ENCODE data around the gene AFG1L. TPM values are rescaled to one million over a fixed set of nuclear protein-coding genes. Genes with fewer than 3 reads are reported as not detected.
"Not testable (repeated sequence)": the region's sequence is repeated elsewhere in the genome, so short reads cannot be mapped to it uniquely, and the experiment has no call there.

Gene AFG1L
- total and polyA plus RNA-seq, 4 donors = 2.7 to 2.8 (median 2.7) TPM

DNA sequence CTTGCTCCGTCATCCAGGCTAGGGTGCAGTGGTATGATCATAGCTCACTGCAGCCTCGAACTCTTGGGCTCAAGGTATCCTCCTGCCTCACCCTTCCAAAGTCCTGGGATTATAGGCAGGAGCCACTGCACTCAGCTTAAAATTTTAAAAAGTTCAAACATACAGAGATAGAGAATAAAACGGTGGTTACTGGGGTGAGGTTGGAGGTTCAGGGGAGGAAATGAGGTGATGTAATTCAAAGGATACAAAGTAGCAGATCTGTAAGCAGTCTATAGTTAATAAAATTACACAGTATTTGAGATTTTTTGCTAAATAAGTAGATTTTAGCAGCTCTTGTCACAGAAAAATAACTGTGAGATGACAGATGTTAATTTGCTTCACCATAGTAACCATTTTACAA lies 7.5 kb upstream of the AFG1L start:
- TF ChIP-seq NR2F2 (IDR thresholded peaks at IDR 0.05) = no peak
- TF ChIP-seq TAF1 (conservative IDR thresholded peaks at IDR 0.05) = no peak
- TF ChIP-seq RXRA (IDR thresholded peaks at IDR 0.05) = no peak
- no peak for TF ChIP-seq REST (IDR thresholded peaks at IDR 0.05)
- TF ChIP-seq, protein P1, sequence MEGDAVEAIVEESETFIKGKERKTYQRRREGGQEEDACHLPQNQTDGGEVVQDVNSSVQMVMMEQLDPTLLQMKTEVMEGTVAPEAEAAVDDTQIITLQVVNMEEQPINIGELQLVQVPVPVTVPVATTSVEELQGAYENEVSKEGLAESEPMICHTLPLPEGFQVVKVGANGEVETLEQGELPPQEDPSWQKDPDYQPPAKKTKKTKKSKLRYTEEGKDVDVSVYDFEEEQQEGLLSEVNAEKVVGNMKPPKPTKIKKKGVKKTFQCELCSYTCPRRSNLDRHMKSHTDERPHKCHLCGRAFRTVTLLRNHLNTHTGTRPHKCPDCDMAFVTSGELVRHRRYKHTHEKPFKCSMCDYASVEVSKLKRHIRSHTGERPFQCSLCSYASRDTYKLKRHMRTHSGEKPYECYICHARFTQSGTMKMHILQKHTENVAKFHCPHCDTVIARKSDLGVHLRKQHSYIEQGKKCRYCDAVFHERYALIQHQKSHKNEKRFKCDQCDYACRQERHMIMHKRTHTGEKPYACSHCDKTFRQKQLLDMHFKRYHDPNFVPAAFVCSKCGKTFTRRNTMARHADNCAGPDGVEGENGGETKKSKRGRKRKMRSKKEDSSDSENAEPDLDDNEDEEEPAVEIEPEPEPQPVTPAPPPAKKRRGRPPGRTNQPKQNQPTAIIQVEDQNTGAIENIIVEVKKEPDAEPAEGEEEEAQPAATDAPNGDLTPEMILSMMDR (IDR thresholded peaks at IDR 0.05; ENCODE audit: low read depth, low read length, missing input control) = no peak
- H3K4me1 ChIP-seq (ENCODE audit: control insufficient read depth in 4 of 4, insufficient read depth in 4 of 4, low read length in 3 of 4) = no peaks in the 10 kb centered on the region
- H3K27ac ChIP-seq (ENCODE audit: low read depth in 1 of 2, low read length in 2 of 2) = no peak overlapping the region
- no peaks in the 10 kb centered on the region for H3K36me3 ChIP-seq (ENCODE audit: control insufficient read depth in 4 of 4, insufficient read depth in 3 of 4, low read depth in 1 of 4, low read length in 3 of 4)
- no peaks in the 10 kb centered on the region for H3K27me3 ChIP-seq (ENCODE audit: control insufficient read depth in 4 of 4, insufficient read depth in 4 of 4, low read length in 3 of 4)
- H3K9me3 ChIP-seq (ENCODE audit: control insufficient read depth in 4 of 4, low read length in 3 of 4) = no peaks in the 10 kb centered on the region
- no peak for DNase-seq (ENCODE audit: low spot score)
- H3K4me3 ChIP-seq (ENCODE audit: low read depth in 1 of 3, low read length in 3 of 3) = no peak overlapping the region
- 87% methylated on average over 3 of the region's 3 CpGs for WGBS
- H3K9ac ChIP-seq (ENCODE audit: low read depth in 1 of 2, low read length in 2 of 2) = no peak overlapping the region

DNA sequence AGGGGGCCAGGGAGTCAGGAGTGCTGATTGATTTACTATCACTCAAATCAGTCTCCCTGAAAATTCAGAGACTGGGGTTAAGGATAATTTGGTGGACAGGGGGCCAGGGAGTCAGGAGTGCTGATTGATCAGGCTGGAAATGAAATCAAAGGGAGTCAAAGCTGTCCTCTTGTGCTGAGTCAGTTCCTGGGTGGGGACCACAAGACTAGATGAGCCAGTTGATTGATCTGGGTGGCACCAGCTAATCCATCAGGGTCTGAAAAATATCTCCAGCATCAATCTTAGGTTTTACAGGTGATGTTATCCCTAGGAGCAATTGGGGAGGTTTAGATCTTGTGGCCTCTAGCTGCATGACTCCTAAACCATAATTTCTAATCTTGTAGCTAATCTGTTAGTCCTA lies 6.1 kb upstream of the AFG1L start:
- Histone ChIP-seq H3K9ac (ENCODE audit: low read depth in 1 of 2, low read length in 2 of 2) (no peak overlapping the region), H3K27ac (ENCODE audit: low read depth in 1 of 2, low read length in 2 of 2) (no peak overlapping the region), H3K36me3 (ENCODE audit: control insufficient read depth in 4 of 4, insufficient read depth in 3 of 4, low read depth in 1 of 4, low read length in 3 of 4) (no peaks in the 10 kb centered on the region), H3K27me3 (ENCODE audit: control insufficient read depth in 4 of 4, insufficient read depth in 4 of 4, low read length in 3 of 4) (no peaks in the 10 kb centered on the region), H3K9me3 (ENCODE audit: control insufficient read depth in 4 of 4, low read length in 3 of 4) (no peaks in the 10 kb centered on the region), H3K4me1 (ENCODE audit: control insufficient read depth in 4 of 4, insufficient read depth in 4 of 4, low read length in 3 of 4) (no peaks in the 10 kb centered on the region), H3K4me3 (ENCODE audit: low read depth in 1 of 3, low read length in 3 of 3) (no peak overlapping the region)
- no peak for DNase-seq (ENCODE audit: low spot score)
- TF ChIP-seq EGR1 (IDR thresholded peaks at IDR 0.05; ENCODE audit: low read depth in 2 of 2) (no peak), FOXA1 (IDR thresholded peaks at IDR 0.05) (no peak), YY1 (IDR thresholded peaks at IDR 0.05) (no peak)

- H3K9me3 ChIP-seq (ENCODE audit: control insufficient read depth in 4 of 4, low read length in 3 of 4) = no peaks in the 10 kb centered on the region
- peaks cover 0 to 3% (median 2%) of the 10 kb centered on the region in 4 donors for H3K4me1 ChIP-seq (ENCODE audit: control insufficient read depth in 4 of 4, insufficient read depth in 4 of 4, low read length in 3 of 4)
- H3K36me3 ChIP-seq (ENCODE audit: control insufficient read depth in 4 of 4, insufficient read depth in 3 of 4, low read depth in 1 of 4, low read length in 3 of 4) = no peaks in the 10 kb centered on the region
- H3K4me3 ChIP-seq (ENCODE audit: low read depth in 1 of 3, low read length in 3 of 3) = no peak overlapping the region
- H3K27me3 ChIP-seq (ENCODE audit: control insufficient read depth in 4 of 4, insufficient read depth in 4 of 4, low read length in 3 of 4) = no peaks in the 10 kb centered on the region
- 96% methylated on average over 4 of the region's 4 CpGs for WGBS
- TF ChIP-seq REST (IDR thresholded peaks at IDR 0.05) = no peak
- no peak for TF ChIP-seq TAF1 (conservative IDR thresholded peaks at IDR 0.05)
- TF ChIP-seq, protein P2, sequence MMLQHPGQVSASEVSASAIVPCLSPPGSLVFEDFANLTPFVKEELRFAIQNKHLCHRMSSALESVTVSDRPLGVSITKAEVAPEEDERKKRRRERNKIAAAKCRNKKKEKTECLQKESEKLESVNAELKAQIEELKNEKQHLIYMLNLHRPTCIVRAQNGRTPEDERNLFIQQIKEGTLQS (IDR thresholded peaks at IDR 0.05) = no peak
- no peak for TF ChIP-seq FOXA1 (IDR thresholded peaks at IDR 0.05)
- DNase-seq (ENCODE audit: low spot score) = no peak
- H3K9ac ChIP-seq (ENCODE audit: low read depth in 1 of 2, low read length in 2 of 2) = no peak overlapping the region
- H3K27ac ChIP-seq (ENCODE audit: low read depth in 1 of 2, low read length in 2 of 2) = no peak overlapping the region
Observed at GRCh38 chr6:108291091-108291490, 3.8 kb upstream of the AFG1L start.

GRCh38 chr6:108292561-108292960 lies 2.3 kb upstream of the AFG1L start:
- 90% methylated on average over 3 of the region's 3 CpGs for WGBS
- not testable (repeated sequence) for H3K9me3 ChIP-seq (ENCODE audit: control insufficient read depth in 4 of 4, low read length in 3 of 4); H3K27ac ChIP-seq (ENCODE audit: low read depth in 1 of 2, low read length in 2 of 2); H3K27me3 ChIP-seq (ENCODE audit: control insufficient read depth in 4 of 4, insufficient read depth in 4 of 4, low read length in 3 of 4); H3K4me3 ChIP-seq (ENCODE audit: low read depth in 1 of 3, low read length in 3 of 3); DNase-seq (ENCODE audit: low spot score); H3K9ac ChIP-seq (ENCODE audit: low read depth in 1 of 2, low read length in 2 of 2); H3K36me3 ChIP-seq (ENCODE audit: control insufficient read depth in 4 of 4, insufficient read depth in 3 of 4, low read depth in 1 of 4, low read length in 3 of 4); H3K4me1 ChIP-seq (ENCODE audit: control insufficient read depth in 4 of 4, insufficient read depth in 4 of 4, low read length in 3 of 4)

All from liver (tissue), 9 donors.